Measurements from ENCODE around the gene SNRK.

DNA sequence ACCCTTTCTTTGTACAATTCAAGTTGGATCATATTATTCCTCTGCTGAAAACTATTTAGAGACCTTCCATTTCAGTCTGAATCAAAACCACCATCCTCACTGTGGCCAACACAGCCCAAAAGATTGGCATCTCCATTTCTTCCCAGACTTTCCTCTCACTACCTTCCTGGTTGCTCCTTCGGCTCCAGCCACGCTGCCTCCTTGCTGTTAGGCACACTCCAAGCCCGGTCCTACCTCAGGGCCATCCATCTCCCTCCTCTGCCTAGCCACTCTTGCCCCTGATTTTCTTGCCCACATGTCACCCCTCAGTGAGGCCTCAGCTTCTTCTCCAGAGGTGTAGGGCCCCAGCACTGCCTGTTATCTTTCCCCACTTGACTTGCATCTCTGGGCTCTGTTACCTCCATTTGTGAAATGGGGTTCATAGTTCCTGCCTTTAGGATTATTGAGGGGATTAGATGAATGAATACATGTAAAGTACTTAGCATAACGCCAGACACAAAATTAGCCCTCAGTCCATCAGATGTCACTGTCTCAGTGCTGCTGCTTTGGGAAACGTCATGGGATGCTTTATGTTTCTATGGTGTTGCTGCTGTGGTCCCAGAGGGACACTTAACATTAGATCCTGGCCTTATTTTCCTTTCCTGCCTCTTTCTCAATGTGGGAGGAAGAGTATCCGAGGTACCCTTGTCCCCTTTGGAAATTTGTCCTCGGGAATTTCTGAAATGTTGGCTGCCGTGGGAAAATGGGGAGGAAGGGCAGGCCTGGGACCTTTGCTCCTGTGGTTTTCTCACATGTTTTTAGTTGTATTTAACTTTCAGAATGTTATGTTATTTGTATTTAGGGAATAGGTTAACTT, 31.3 kb downstream of the SNRK start:
- TF ChIP-seq POLR2A (IDR thresholded peaks at IDR 0.05; ENCODE audit: borderline replicate concordance, extremely low read depth, insufficient read depth, insufficient read length) = no peak
- TF ChIP-seq, protein P1, sequence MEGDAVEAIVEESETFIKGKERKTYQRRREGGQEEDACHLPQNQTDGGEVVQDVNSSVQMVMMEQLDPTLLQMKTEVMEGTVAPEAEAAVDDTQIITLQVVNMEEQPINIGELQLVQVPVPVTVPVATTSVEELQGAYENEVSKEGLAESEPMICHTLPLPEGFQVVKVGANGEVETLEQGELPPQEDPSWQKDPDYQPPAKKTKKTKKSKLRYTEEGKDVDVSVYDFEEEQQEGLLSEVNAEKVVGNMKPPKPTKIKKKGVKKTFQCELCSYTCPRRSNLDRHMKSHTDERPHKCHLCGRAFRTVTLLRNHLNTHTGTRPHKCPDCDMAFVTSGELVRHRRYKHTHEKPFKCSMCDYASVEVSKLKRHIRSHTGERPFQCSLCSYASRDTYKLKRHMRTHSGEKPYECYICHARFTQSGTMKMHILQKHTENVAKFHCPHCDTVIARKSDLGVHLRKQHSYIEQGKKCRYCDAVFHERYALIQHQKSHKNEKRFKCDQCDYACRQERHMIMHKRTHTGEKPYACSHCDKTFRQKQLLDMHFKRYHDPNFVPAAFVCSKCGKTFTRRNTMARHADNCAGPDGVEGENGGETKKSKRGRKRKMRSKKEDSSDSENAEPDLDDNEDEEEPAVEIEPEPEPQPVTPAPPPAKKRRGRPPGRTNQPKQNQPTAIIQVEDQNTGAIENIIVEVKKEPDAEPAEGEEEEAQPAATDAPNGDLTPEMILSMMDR (IDR thresholded peaks at IDR 0.05 in 2 of 3, conservative IDR thresholded peaks at IDR 0.05 in 1 of 3; ENCODE audit: borderline replicate concordance in 1 of 3, insufficient read depth in 1 of 3, low read depth in 2 of 3, low read length in 2 of 3) = no peak
- TF ChIP-seq EZH2 (IDR thresholded peaks at IDR 0.05) = no peak
- TF ChIP-seq, protein P2, sequence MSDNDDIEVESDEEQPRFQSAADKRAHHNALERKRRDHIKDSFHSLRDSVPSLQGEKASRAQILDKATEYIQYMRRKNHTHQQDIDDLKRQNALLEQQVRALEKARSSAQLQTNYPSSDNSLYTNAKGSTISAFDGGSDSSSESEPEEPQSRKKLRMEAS (IDR thresholded peaks at IDR 0.05) = no peak
- TF ChIP-seq POLR2AphosphoS5 (IDR thresholded peaks at IDR 0.05; ENCODE audit: low read depth, low read length) = no peak
- TF ChIP-seq, protein P3, sequence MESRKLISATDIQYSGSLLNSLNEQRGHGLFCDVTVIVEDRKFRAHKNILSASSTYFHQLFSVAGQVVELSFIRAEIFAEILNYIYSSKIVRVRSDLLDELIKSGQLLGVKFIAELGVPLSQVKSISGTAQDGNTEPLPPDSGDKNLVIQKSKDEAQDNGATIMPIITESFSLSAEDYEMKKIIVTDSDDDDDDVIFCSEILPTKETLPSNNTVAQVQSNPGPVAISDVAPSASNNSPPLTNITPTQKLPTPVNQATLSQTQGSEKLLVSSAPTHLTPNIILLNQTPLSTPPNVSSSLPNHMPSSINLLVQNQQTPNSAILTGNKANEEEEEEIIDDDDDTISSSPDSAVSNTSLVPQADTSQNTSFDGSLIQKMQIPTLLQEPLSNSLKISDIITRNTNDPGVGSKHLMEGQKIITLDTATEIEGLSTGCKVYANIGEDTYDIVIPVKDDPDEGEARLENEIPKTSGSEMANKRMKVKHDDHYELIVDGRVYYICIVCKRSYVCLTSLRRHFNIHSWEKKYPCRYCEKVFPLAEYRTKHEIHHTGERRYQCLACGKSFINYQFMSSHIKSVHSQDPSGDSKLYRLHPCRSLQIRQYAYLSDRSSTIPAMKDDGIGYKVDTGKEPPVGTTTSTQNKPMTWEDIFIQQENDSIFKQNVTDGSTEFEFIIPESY (IDR thresholded peaks at IDR 0.05; ENCODE audit: extremely low read depth, insufficient replicate concordance, low read length) = no peak
- no peak for TF ChIP-seq SIN3A (IDR thresholded peaks at IDR 0.05; ENCODE audit: low read depth)
- TF ChIP-seq FOSL1 (IDR thresholded peaks at IDR 0.05; ENCODE audit: low read depth) = no peak
- no peak for TF ChIP-seq SRF (IDR thresholded peaks at IDR 0.05; ENCODE audit: low read depth)

All from HCT116 (cell line).